GM21381 (cell line): ENCODE measurements around the gene RAB18.
"Not testable (repeated sequence)": the region's sequence is repeated elsewhere in the genome, so short reads cannot be mapped to it uniquely, and the experiment has no call there.

ENCODE experiments used
- ATAC-seq: cut with Tn5 transposase; IDR thresholded peaks from one replicate; pipeline ENCODE4 v1.9.1; 2021; ENCODE audit warnings: mild to moderate bottlenecking, moderate library complexity; ENCODE audit not compliant: unreplicated experiment

The RAB18 gene

DNA sequence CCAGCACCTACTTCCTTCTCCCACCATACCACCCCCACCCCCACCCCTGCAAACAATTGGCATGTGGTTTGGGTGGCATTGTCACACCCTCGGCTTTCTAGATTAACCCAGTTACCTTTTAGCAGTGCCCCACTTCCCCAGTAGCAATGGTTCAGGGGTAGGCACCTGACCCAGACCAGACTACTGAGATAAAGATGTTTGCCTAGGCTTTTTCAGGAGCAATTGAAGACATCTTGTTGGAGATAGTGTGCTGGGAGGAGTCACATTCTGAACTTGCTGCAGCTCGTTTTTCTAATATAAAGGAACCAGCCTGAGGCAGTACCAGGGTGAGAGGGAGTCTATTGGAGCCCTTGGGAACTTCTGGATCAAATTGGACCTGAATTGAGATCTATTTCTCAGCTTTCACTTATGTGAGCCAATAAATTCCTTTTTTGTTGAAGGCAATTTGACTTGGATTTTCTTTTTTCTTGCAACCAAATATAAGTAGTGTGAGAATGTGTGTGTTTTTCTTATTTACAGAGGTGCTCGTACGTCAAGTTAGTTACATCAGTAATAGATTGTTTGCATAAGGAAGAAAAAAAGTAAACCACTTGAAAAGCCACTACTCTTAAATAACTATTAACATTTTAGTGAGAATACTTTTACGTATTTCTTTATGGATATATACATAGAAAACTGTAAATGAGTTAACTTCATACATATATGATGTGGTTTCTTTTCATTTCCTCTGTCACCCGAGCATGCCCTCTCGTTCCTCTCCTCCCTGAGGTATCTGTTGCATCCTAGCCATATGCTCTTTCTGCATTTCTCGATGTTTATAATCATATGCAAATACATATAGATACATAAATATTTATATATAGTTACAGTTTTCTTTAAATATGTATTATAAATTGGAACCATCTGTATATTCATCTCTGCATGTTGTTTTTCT, 38.0 kb downstream of the RAB18 start:
- ATAC-seq = no peak

GRCh38 chr10:27542812-27543211, 38.7 kb downstream of the RAB18 start:
- no peak for ATAC-seq

DNA sequence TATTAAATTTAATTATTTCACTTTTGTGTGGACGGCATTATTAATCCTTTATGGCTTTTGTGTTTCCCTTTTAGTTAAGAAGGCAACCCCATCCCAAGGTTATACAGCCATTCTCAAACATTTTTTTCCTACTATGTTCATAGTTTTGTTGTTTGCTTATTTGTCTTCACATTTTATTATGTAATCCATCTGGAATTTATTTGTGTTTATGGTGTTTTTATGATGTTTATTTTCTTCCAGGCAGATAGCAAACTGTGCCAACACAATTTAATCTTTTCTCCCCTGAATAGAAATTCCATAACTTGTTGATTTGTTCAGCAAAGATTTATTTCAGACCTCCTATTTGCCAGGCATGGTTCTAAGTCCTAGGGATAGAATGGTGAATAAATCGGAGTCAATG, 42.9 kb downstream of the RAB18 start:
- no peak for ATAC-seq

DNA sequence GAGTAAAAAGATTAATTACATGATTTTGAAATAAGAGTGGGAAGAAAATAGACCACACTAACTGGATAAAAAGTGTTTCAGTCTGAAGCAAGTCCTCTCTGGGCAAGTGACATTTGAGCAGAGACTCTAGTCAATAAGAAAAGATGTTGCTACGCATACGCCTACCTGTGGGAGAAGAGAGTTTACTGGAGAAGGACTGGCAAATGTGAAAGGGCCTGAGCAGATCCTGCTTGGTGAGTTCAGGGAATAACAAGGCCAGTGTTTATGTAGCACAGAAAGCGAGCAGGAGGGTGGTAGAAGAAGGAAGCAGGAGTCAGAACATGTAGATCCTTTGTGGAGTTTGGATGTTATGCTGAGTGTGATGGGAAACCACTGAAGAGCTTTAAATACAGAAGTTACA, 43.4 kb downstream of the RAB18 start:
- ATAC-seq = no peak

- ATAC-seq = no peak
Observed at GRCh38 chr10:27550823-27551222, 46.7 kb downstream of the RAB18 start.

DNA sequence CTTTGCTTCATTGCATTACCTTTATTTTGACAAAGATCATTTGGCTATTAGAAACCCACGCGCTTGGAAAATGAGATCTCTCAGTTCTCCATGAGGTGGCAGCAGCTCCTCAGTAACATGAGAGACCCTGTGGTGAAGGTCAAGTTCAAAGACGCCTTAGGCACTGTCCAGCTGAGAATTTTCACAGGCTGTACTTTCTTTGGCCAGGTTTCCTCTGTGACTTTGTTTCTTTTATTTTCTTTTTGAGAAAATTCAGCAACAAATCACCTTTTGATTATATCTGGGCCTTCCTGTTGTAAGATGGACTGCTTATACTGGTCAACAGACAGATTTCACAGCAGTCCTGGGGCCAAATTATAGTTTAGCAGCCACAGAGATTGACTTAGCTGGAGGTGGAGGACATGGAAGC, 54.5 kb downstream of the RAB18 start:
- ATAC-seq = no peak

- no peak for ATAC-seq
Observed at GRCh38 chr10:27561334-27561733, 57.2 kb downstream of the RAB18 start.

DNA sequence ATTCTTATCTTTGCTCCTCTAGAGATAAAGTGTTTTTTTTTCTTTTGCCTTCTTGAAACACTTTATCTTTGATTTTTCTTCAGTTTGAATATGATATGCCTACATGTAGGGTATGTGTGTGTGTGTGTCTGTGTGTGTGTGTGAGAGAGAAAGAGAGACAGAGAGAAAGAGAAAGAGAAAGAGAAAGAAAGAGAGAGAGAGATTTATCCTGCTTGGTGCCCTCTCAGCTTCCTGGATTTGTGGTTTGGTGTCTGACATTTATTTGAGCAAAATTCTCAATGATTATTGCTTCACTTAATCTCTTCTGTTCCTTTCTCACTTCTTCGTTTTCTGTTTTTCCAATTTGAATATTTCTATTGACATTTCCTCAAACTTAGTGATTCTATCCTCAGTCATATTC, 60.3 kb downstream of the RAB18 start:
- no peak for ATAC-seq

- no peak for ATAC-seq
Observed at GRCh38 chr10:27564880-27565279, 60.8 kb downstream of the RAB18 start.

- ATAC-seq = no peak
Observed at GRCh38 chr10:27568196-27569175, 64.4 kb downstream of the RAB18 start.

DNA sequence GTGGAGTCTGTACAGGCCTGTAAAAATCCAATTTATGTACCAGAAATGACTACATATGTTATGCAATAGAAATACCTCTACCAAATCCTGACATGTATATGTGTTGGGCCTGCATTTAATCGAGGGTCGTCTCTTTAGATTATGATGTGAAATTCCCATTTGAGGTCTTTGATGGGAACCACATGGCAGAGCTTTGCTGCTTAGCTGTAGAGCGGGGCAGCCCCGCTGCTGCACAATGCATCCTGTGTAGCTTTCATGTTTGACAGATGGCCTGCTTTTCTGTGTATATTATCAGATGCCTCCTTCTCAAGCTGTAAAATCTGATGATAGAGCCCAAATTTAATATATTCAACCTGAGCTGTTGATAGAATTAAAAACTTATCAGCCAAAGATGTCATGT, 65.8 kb downstream of the RAB18 start:
- no peak for ATAC-seq

GRCh38 chr10:27577038-27577437, 72.9 kb downstream of the RAB18 start:
- ATAC-seq = not testable (repeated sequence)

DNA sequence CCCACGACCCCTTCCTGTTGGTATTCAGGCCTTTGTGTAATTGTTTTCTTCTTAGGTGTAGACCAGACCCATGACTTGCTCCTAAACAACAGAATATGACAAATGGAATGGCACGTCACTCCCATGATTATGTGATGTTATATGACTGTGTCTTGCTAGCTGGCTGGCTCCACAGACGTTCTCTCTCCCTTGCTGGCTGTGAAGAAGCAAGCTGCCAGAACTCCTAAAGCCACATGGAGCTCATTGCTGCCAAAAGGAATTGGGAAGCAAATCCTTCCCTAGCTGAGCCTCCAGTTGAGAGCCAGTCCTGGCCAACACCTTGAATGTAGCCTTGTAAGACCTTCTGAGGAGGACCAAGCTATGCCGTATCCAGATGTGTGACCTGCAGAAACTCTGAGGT, 74.2 kb downstream of the RAB18 start:
- no peak for ATAC-seq

- no peak for ATAC-seq
Observed at GRCh38 chr10:27581225-27581624, 77.1 kb downstream of the RAB18 start.

DNA sequence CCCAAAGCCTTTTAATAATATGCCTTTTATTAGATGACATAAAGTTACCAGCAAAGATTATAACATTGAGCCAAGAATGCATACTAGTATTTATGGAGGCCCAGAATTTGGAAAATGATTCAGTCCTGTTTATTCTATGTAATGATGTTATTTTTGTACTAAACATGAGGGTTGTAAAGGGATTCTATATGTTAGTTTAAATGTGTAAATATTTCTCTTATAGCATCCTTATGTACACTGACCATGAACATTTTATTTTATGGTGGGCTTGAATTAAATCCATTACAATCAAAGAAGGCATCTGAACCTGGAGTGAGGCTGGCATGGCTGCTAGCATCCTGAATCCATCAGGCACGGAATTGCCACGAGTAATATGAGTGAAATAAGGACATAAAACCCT, 80.2 kb downstream of the RAB18 start:
- no peak for ATAC-seq
